Right renal pelvis (tissue), 4 donors: ENCODE results near the gene BBS2. TPM values are rescaled to one million over a fixed set of nuclear protein-coding genes. Genes with fewer than 3 reads are reported as not detected.

Experiments used
- DNase-seq, 4 donors: peaks; one replicate each; pipeline ENCODE4 v3.0.0-alpha.2; 2013; ENCODE audit warnings: low read depth in 4 of 4, low spot score in 3 of 4, missing footprints in 1 of 4
- polyA plus RNA-seq, 4 donors: library from polyadenylated mRNA; unstranded; fragments of 120-200 nt; gene quantifications; one replicate each; pipeline ENCODE4 v1.2.1, GENCODE V29; 2013; ENCODE audit not compliant: insufficient read length in 4 of 4

BBS2 gene
- polyA plus RNA-seq, 4 donors: 82.2 to 115 (median 104) TPM

- DNase-seq: no peak
These were observed 72.5 kb downstream of the BBS2 start for GRCh38 chr16:56447286-56447685.

GRCh38 chr16:56438038-56438437, 81.8 kb downstream of the BBS2 start:
- DNase-seq: no peak

GRCh38 chr16:56436258-56436657, 83.6 kb downstream of the BBS2 start:
- no peak for DNase-seq

Other genes starting within 250 kb of the BBS2 start
- 100 to 1,000 TPM; 118 to 141 (median 128) TPM for gene AMFR, start 94.5 kb downstream of the BBS2 start, polyA plus RNA-seq
- gene NUDT21, start 68.7 kb downstream of the BBS2 start, polyA plus RNA-seq: 100 to 1,000 TPM; 116 to 146 (median 143) TPM
- gene OGFOD1, start 68.5 kb downstream of the BBS2 start, polyA plus RNA-seq: 10 to 100 TPM; 36.8 to 42.5 (median 37.7) TPM
- gene MT4, start 45.0 kb upstream of the BBS2 start, polyA plus RNA-seq: not detected
- gene MT3, start 69.5 kb upstream of the BBS2 start, polyA plus RNA-seq: 1 to 10 TPM in 1 of 4 donors, under 1 TPM in 3; 0.43 to 1.3 (median 0.89) TPM
- 10 to 100 TPM; 22.4 to 38.0 (median 22.8) TPM for gene MT2A, start 88.6 kb upstream of the BBS2 start, polyA plus RNA-seq
- 10 to 100 TPM; 21.8 to 53.3 (median 30.6) TPM for gene MT1E, start 105.8 kb upstream of the BBS2 start, polyA plus RNA-seq
- under 1 TPM in 2 of 4 donors, not detected in 2; 0.17 to 0.25 TPM for gene MT1M, start 112.6 kb upstream of the BBS2 start, polyA plus RNA-seq
- under 1 TPM in 1 of 4 donors, not detected in 3; 0.38 TPM for gene MT1A, start 118.6 kb upstream of the BBS2 start, polyA plus RNA-seq
- 1 to 10 TPM in 1 of 4 donors, not detected in 3; 2.0 TPM for gene MT1B, start 131.9 kb upstream of the BBS2 start, polyA plus RNA-seq
- gene MT1F, start 137.9 kb upstream of the BBS2 start, polyA plus RNA-seq: 10 to 100 TPM; 40.3 to 98.2 (median 60.7) TPM
- gene MT1G, start 148.0 kb upstream of the BBS2 start, polyA plus RNA-seq: 100 to 1,000 TPM in 1 of 4 donors, 10 to 100 TPM in 3; 16.8 to 231 (median 62.7) TPM
- 10 to 100 TPM in 3 of 4 donors, 1 to 10 TPM in 1; 2.5 to 76.0 (median 16.9) TPM for gene MT1H, start 149.8 kb upstream of the BBS2 start, polyA plus RNA-seq
- 10 to 100 TPM; 19.0 to 59.2 (median 30.2) TPM for gene MT1X, start 162.4 kb upstream of the BBS2 start, polyA plus RNA-seq
- gene NUP93, start 210.1 kb upstream of the BBS2 start, polyA plus RNA-seq: 10 to 100 TPM; 71.2 to 81.7 (median 72.5) TPM